Right renal cortex interstitium (tissue), 3 donors: ENCODE results near the gene RSPH9. TPM values are rescaled to one million over a fixed set of nuclear protein-coding genes. Genes with fewer than 3 reads are reported as not detected.

Source experiments
- DNase-seq, 3 donors: peaks; one replicate each; pipeline ENCODE4 v3.0.0-alpha.2; 2013; ENCODE audit warnings: low read depth in 3 of 3, low spot score in 2 of 3
- polyA plus RNA-seq, 3 donors: library from polyadenylated mRNA; unstranded; fragments of 120-200 nt; gene quantifications; one replicate each; pipeline ENCODE4 v1.2.1, GENCODE V29; 2013; ENCODE audit not compliant: insufficient read length in 3 of 3

RSPH9 gene, protein sequence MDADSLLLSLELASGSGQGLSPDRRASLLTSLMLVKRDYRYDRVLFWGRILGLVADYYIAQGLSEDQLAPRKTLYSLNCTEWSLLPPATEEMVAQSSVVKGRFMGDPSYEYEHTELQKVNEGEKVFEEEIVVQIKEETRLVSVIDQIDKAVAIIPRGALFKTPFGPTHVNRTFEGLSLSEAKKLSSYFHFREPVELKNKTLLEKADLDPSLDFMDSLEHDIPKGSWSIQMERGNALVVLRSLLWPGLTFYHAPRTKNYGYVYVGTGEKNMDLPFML
- polyA plus RNA-seq, result 1 to 10 TPM; 1.2 to 1.5 (median 1.3) TPM

DNA sequence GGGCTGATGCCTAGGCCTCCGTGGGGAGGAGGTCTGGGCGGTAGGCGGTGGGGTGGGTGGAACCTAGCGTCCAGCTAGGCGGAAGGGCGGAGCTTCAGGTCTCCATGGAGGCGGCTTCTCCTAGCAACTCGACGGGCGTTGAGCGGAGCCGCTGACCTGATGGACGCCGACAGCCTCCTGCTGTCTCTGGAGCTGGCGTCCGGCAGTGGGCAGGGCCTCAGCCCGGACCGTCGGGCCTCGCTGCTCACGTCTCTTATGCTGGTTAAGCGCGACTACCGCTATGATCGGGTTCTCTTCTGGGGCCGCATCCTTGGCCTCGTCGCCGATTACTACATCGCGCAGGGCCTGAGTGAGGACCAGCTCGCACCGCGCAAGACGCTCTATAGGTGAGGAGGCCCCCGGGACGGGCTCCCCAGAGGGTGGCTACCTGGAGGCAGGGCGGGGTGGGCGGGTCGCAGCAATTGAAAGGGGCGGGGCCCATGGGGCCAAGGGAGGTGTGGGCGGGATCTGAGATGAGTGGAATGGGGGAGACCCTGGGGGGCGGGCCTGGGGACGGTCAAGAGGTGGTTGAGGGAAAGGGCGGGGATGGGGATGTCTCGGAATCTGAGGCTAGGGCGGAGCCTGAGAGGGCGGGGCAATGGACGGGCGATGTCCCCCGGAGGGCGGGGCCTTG, at the start of gene RSPH9:
Gene RSPH9, plus strand, starts transcription at position 97 of the 673 bp plus-strand sequence. Its CDS starts 63 bp downstream, at position 160.
- DNase-seq, result no peak

DNA sequence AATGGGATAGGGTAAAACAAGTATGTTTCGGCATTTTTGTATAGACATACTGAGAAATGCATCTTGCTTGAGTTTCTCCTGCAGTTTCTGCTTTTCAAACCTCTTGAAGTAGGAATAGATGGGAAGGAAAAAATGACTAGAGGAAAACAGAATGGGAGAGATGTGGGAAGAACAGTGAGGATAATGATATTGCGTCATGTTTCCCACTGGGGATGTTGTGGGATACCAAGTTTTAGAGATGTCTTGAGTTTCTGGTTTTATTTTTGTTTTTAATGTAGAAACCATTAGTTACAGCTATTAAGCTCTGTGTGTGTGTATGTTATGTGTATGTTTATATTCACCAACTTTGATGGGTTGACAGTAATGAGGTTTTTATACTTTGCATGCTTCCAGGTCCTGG, 44.2 kb upstream of the RSPH9 start:
- no peak for DNase-seq

DNA sequence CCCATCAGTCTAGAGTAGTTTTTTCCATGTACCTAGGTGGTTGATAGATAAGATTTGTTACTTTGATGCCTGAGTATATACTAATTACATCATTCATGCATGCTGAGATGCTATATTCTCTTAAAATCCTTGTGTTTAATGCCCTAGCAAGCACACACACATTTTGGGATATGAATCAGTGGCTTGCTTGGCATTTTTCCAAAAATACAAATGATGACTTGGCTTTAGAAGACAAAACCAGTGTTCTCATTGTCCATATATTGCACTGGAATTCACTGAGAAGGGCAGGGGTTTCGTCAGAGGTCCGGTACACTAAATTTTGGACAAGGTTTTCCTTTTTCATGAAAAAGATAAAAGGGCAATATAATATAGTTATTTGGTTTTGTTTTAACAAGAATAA, 40.7 kb upstream of the RSPH9 start:
- no peak for DNase-seq

DNA sequence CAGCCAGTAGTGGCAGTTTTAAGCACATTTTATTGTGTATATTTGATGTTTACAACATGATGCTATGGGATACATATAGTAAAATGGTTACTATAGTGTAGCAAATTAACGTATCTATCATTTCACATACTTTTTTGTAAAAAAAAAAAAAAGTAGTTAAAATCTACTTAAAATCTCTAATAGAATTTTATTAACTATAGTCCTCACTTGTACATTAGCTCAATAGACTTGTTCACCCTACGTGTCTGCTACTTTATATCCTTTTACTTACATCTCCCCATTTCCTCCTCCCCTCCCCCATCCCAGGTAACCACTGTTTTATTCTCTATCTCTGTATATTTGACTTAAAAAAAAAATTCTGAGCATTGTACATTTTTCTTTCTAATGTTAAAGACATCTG, 38.8 kb upstream of the RSPH9 start:
- no peak for DNase-seq

DNA sequence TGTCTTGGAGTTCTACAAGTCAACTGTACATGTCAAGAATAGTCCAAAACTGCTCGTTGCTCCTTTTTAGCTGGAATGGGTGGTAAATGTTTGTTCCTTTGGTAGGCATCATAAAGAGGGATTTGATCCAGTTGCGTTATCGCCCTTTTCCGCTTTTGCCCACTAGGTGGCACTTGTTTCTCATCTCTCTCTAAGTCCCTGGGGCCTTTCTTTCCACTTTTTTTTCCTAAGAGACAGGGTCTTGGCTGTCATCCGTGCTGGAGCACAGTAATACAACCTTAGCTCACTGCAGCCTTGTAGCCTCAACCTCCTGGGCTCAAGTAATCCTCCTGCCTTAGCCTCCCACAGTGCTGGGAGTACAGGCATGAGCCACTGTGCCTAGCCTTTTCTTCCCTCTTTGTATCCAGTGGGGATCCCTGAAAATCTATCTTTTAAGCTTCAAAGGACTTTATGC, 36.5 kb upstream of the RSPH9 start:
- DNase-seq, result peak; percentile 57 to 63 (median 61)

DNA sequence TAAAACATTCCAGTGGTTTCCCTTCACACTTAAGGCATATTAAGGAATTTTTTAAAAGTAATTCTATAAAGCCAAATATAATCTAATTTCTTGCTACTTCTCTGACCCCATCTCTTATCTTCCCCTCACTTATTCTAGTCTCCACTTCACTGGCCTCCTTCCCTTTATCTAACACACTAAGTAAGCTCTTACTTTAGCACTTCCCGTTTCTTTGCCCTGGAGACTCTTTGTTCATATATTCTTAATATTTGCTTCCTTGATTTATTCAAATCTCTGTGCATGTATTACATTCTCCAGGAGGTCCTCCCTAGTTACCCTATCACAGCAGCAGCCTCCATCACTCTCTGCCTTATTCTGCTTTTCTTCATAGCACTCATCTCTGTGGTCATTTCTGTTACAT, 36.0 kb upstream of the RSPH9 start:
- DNase-seq, result no peak

DNA sequence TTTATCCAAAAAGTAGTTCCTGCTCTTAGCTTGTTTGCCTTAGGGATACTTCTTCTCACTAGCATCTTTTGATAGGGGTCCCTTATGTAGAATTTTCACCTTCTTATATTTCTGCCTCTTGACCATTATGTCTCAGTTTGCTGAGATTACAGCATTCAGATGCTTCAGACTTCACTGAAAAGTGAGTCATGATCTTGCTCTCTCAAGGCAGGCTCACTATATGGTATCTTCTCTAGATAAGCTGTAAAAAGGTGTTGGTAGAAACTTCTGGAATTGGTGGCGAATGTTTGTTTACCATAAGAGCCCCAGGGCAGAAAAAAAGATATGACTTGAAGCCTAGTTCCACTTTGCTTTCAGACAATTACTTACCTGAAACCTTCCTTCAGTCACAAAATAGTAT, 35.4 kb upstream of the RSPH9 start:
- DNase-seq, result no peak

DNA sequence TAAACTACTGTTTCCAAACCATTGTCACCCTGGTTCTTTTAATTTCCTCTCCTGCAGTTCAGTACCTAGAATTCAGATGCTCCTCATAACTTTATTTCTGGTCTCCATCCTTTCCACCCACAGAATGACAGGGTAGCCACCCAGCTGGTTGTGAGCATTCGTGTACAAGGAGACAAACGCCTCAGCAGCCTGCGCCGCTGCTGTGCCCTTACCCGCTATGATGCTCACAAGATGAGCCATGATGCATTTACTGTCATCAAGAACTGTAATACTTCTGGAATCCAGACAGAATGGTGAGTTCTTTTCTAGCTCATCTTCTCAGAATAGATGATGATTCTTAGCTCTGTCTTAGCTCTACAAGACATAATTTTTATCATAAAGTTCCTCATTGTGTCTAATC, 34.4 kb upstream of the RSPH9 start:
- DNase-seq, result no peak

DNA sequence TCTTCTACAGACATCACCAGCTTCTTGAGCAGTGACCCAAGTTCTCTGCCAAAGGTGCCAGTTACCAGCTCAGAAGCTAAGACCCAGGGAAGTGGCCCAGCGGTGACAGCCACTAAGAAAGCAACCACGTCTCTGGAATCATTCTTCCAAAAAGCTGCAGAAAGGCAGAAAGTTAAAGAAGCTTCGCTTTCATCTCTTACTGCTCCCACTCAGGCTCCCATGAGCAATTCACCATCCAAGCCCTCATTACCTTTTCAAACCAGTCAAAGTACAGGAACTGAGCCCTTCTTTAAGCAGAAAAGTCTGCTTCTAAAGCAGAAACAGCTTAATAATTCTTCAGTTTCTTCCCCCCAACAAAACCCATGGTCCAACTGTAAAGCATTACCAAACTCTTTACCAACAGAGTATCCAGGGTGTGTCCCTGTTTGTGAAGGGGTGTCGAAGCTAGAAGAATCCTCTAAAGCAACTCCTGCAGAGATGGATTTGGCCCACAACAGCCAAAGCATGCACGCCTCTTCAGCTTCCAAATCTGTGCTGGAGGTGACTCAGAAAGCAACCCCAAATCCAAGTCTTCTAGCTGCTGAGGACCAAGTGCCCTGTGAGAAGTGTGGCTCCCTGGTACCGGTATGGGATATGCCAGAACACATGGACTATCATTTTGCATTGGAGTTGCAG, 31.0 kb upstream of the RSPH9 start:
- no peak for DNase-seq

DNA sequence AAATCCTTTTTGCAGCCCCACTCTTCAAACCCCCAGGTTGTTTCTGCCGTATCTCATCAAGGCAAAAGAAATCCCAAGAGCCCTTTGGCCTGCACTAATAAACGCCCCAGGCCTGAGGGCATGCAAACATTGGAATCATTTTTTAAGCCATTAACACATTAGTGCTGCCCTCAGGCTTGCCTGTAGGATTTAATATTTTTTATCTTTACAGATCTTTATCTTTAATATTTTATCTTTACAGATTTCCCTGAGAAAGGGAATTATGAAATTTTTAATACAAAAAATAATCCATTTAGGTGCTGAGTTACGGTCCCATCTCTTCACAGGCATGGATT, 30.5 kb upstream of the RSPH9 start:
- no peak for DNase-seq

DNA sequence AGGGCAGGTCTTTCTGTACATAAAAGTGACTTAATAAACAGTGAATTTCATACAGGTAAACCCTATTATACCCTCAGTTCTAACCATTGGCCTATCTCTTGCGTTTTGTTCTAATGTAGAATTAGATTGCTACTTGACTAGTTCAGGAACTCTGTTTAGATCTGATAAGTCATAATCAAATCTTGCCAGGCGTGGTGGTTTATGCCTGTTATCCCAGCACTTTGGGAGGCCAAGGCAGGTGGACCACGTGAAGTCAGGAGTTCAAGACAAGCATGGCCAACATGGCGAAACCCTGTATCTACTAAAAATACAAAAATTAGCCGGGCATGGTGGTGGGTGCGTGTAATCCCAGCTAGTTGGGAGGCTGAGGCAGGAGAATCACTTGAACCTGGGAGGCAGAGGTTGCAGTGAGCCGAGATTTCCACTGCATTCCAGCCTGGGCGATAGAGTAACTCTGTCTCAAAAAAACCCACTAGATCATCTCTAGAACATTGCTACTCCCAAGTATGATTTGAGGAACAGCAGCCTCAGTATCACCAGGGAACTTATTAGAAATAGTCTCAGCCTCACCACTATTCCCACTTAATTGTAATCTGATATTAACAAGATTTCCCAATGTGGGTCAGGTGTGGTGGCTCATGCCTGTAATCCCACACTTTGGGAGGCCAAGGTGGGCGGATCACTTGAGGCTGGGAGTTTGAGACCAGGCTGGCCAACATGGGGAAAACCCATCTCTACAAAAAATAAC, 27.9 kb upstream of the RSPH9 start:
- no peak for DNase-seq

DNA sequence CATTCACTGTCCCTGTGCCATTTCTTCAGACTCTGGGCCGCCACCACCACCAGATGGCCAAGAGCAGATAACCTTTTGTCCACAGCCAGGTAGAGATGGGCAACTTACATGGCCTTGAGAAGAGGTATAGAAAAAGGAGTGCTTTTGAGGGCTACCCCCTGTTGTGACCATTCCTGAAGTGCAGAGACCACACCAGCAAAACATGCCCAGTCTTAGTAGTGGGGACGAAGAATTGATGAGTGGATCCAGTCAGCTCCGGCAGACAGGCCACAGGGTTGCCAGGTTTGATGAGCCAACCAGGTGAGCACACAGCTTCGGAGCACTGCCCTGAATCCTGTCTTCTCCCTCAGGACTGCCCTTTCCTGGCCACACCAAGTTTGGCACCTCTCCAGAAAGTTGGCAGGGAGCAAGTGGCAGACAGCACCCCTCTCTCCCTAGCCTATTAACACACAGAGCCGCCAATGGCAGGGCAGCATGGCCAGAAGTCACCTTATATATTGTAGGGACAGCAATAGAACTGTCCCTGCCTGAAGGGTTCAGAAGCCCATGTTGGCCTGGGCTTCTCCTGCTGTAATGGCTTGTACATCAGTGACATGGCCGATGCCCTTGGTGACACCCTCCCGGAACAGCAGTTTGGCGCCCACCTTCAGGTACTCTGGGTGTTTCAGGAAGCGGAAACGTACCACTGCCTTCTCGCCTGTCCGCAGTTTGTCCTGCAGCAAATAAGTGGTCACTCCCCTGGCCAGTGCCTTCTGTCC, 23.6 kb upstream of the RSPH9 start:
- no peak for DNase-seq

DNA sequence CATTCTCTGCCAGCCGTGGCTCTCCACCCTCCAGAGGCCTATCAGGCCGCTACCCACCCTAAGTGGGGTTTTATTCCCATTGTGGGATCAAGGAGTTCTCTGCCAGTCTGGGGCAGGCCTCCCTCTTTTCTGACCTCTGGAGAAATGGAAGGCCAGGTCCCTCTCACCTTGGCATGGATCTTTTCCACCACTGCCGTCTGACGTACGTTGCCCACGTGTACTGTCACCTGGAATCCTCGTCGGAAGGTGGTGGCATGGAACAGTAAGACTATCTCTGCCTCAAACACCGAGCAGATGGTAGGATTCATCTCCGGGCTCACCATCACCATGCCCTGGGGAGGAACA, 23.0 kb upstream of the RSPH9 start:
- DNase-seq, result no peak

DNA sequence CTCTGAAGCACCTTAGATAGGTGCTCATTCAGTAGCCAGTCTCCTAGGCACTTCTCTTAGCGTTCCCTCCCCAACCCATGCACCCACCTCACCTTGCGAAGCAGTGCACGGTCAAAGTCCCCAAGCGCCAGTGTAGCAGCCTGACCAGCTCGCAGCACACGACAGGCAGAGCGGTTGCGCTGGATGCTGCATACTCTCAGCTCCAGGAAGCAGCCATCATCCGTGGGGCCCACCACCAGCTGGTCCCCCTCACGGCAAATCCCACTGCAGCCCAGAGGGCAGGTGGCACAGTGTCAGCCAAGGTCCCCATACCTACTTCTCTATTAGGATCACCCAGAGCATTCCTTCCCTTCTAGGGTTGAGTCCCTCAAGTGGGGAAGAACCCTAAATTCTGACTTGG, 22.3 kb upstream of the RSPH9 start:
- no peak for DNase-seq

DNA sequence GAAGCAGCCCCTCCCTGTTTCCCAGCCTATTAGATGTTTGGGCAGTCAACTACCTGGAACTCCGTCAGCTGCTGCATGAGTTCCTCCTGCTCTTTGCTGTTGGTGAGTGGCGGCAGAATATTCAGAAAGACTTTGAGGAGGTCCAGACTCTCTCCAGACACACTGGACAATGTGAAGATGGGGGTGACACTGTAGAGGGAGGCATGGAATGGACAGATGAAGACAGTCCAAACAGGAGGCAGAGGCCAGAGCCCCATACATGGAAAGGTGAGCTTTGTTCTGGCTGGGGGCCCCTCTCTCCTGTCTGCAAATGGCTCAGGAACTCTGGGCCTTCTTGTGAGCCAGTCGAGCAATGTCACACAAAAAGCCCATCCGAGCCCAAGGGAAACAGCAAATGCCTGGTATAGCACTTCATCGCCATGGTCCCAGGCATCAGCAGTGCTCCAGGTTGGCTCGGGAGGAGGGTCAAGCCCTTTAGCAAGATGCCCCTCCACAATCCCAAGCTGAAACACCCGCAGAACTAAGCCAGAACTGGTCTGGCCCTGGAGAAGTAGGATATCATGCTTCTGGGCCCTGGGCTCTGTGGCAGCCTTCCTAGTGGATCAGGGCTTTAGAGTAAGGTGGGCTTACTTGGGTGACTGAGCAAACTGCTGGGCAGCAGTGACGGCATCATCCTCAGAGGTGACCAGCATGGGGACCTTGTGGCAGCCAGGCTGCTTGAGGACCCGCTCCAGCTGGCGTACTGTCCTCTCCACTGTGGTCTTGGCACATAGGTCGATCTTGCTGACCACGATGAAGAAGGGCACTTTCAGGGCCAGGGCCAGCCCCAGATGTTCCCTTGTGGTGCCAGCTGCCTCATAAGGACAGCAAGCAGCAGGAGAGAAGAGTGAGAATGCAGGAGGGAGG, 20.7 kb upstream of the RSPH9 start:
- DNase-seq, result no peak

DNA sequence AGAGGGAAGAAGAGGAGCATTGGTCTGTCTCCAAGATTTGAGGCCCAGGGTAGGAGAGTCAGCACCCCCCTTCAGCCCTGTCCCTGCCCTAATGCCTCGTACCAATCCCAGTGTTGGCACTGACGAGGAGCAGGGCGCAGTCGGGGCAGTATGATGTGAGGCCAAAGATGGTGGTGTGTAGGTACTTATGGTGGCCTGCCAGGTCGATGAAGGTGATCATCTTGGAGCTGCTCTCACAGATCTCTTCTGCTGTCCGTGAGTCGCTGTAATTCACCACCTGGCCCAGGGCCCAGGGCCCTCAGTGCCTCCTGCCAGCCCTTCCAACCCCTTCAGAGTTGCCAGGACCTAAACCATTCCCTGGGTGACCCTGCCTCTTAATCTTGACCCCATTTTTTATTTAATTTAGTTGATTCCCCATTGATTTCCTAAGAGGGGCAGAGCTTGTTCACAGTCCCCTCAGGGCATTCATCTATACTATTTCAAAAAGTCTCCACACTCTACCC, 20.0 kb upstream of the RSPH9 start:
- DNase-seq, result no peak

DNA sequence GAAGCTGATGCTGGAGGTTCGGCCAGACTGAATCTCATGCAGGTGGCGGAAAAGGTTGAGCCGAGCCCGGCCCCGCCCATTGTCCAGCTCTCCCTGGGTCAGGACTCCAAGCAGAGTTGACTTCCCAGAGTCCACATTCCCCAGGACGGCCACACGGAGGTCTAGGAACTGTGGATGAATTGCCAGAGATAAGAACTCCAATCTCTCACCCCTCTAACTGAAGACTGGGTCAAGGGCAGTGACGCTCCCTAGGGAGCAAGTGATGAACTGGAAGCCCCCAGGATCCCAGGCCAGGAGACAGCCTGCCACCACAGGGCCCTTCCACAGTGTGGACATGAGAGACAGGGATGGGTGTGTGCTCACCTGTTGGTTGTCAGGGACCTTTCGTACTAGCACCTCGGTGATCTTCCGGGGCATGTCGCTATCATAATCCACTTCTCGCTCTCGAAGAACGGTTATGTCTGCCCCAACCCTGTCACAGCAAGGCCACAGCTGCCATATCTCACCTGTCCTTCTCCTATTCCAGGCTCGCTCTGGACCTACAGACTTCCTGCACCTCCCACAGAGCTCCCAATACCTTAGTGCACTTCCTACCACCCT, 19.3 kb upstream of the RSPH9 start:
- DNase-seq, result no peak

DNA sequence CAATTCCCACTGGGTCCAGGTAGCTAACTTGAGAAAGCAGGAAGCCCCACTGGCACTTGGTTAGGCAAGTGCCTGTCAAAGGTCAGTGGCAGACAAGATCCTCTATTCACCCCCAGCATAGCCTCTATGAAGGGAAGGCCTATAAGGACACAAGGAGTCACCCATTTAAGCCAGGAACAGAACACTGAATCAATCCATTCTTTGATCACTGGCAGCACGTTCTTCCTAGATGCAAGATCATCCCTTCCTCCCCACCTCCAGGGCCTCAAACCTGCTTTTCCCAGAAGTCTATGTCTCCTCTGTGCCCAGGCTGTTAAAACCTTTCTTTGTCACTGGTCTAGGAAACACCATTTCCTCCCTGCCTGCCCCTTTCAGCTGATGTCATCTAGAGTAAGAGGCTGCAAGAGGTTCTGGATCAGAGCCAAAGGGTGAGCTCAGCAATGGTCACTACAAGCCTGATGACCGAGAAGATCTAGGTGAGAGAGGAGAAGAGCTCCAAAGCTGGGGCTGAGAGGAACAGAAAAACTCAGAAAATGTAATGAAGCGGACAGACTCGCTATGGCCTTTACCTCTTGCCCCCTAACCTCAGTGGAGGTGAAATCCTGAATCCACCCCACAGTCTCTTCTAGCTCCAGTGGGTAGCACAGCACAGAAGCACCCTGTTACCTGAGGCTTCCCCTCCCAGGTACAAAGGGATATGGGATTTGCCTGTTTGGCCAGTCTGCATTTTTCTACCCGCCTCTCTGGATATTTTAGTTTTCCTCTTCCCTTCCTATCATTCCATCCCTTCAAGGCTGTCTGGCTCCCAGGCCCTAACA, 17.6 kb upstream of the RSPH9 start:
- DNase-seq, result peak in 1 of 3 donors; percentile 24
